GM19351 (cell line): ENCODE data around the gene ANKRD11.
"Not testable (repeated sequence)": the region's sequence is repeated elsewhere in the genome, so short reads cannot be mapped to it uniquely, and the experiment has no call there.

Experiments used
- ATAC-seq: cut with Tn5 transposase; IDR thresholded peaks from one replicate; pipeline ENCODE4 v1.9.1; 2021; ENCODE audit warnings: mild to moderate bottlenecking, moderate library complexity; ENCODE audit not compliant: unreplicated experiment

ANKRD11 gene

GRCh38 chr16:89454378-89455125 is 35.8 kb downstream of the ANKRD11 start:
- not testable (repeated sequence) for ATAC-seq

GRCh38 chr16:89453501-89454321 is 36.6 kb downstream of the ANKRD11 start:
- ATAC-seq = no peak

GRCh38 chr16:89452925-89453324 is 37.4 kb downstream of the ANKRD11 start:
- no peak for ATAC-seq

GRCh38 chr16:89452241-89452640 is 38.1 kb downstream of the ANKRD11 start:
- ATAC-seq = no peak

- ATAC-seq = no peak
Observed at GRCh38 chr16:89450537-89450936, 39.8 kb downstream of the ANKRD11 start.

- no peak for ATAC-seq
Observed at GRCh38 chr16:89449726-89450335, 40.5 kb downstream of the ANKRD11 start.

GRCh38 chr16:89448656-89449055 is 41.7 kb downstream of the ANKRD11 start:
- no peak for ATAC-seq

- ATAC-seq = no peak
Observed at GRCh38 chr16:89446975-89447293, 43.4 kb downstream of the ANKRD11 start.

GRCh38 chr16:89446136-89446974 is 44.0 kb downstream of the ANKRD11 start:
- no peak for ATAC-seq

- ATAC-seq = no peak
Observed at GRCh38 chr16:89445166-89445565, 45.2 kb downstream of the ANKRD11 start.

- ATAC-seq = no peak
Observed at GRCh38 chr16:89444728-89445127, 45.6 kb downstream of the ANKRD11 start.

GRCh38 chr16:89444151-89444723 is 46.1 kb downstream of the ANKRD11 start:
- no peak for ATAC-seq

GRCh38 chr16:89443727-89444084 is 46.7 kb downstream of the ANKRD11 start:
- no peak for ATAC-seq

- no peak for ATAC-seq
Observed at GRCh38 chr16:89442990-89443726, 47.2 kb downstream of the ANKRD11 start.

GRCh38 chr16:89442588-89442987 is 47.8 kb downstream of the ANKRD11 start:
- ATAC-seq = no peak

- no peak for ATAC-seq
Observed at GRCh38 chr16:89439659-89440058, 50.7 kb downstream of the ANKRD11 start.

- no peak for ATAC-seq
Observed at GRCh38 chr16:89437991-89438390, 52.4 kb downstream of the ANKRD11 start.

- no peak for ATAC-seq
Observed at GRCh38 chr16:89437251-89437987, 52.9 kb downstream of the ANKRD11 start.

GRCh38 chr16:89436366-89436765 is 54.0 kb downstream of the ANKRD11 start:
- ATAC-seq = no peak
